Immature natural killer cell (primary cell): ENCODE measurements around the gene CADPS. TPM values are rescaled to one million over a fixed set of nuclear protein-coding genes. Genes with fewer than 3 reads are reported as not detected.

Source experiments
- DNase-seq, 3 donors: peaks; one replicate each; pipeline ENCODE4 v3.0.0; 2022; ENCODE audit warnings: mixed read lengths in 1 of 3
- H3K27ac Mint-ChIP-seq, 6 donors: one replicate each; pipeline ENCODE4 v1.8.0; 2020; ENCODE audit warnings: mixed read lengths in 6 of 6, mild to moderate bottlenecking in 5 of 6, inconsistent platforms in 4 of 6, moderate library complexity in 3 of 6
- H3K27me3 Mint-ChIP-seq, 3 donors: one replicate each; pipeline ENCODE4 v1.8.0; 2020 to 2021; ENCODE audit warnings: low read depth in 3 of 3, mild to moderate bottlenecking in 3 of 3, mixed read lengths in 3 of 3, moderate library complexity in 3 of 3, inconsistent platforms in 1 of 3
- H3K36me3 Mint-ChIP-seq, 3 donors: one replicate each; pipeline ENCODE4 v1.8.0; 2020; ENCODE audit warnings: mixed read lengths in 3 of 3, inconsistent platforms in 2 of 3, mild to moderate bottlenecking in 2 of 3
- H3K4me1 Mint-ChIP-seq, 2 donors: one replicate each; pipeline ENCODE4 v1.8.0; 2020; ENCODE audit warnings: inconsistent platforms in 2 of 2, mild to moderate bottlenecking in 2 of 2, mixed read lengths in 2 of 2, moderate library complexity in 1 of 2
- H3K4me3 Mint-ChIP-seq, 5 donors: one replicate each; pipeline ENCODE4 v1.8.0; 2020; ENCODE audit warnings: mild to moderate bottlenecking in 5 of 5, mixed read lengths in 5 of 5, inconsistent platforms in 3 of 5, moderate library complexity in 3 of 5
- H3K9me3 Mint-ChIP-seq, 6 donors: one replicate each; pipeline ENCODE4 v1.8.0; 2020; ENCODE audit warnings: mild to moderate bottlenecking in 6 of 6, mixed read lengths in 6 of 6, inconsistent platforms in 4 of 6, moderate library complexity in 3 of 6
- polyA plus RNA-seq, 3 donors: library from polyadenylated mRNA; unstranded; fragments of 300-500 nt; fragmentation: Illumina TruSeq; gene quantifications; one replicate each; pipeline ENCODE4 v1.2.3, GENCODE V29; 2021

The CADPS gene
- polyA plus RNA-seq, 3 donors from 2014 or later = not detected

DNA sequence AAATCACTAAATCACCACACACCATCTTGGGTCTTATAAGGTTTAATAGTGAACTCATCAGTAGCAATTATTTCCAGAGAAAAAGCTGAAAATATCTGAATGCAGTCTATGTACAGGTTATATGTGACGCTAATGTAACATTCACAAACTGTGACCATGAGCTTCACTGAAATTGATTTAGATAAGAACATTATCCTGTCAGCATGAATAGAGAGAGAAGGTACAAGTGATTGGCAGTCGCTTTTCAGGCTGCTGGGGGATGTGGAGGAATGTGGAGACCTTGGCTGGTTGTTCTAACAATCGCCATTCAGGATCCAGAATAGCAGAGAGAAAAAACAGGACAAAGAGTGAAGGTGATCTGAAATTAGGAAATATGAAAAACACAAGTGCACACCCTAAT is 98.1 kb downstream of the CADPS start:
- H3K9me3 Mint-ChIP-seq = peaks cover 0 to 17% (median 6%) of the 10 kb centered on the region in 6 donors

DNA sequence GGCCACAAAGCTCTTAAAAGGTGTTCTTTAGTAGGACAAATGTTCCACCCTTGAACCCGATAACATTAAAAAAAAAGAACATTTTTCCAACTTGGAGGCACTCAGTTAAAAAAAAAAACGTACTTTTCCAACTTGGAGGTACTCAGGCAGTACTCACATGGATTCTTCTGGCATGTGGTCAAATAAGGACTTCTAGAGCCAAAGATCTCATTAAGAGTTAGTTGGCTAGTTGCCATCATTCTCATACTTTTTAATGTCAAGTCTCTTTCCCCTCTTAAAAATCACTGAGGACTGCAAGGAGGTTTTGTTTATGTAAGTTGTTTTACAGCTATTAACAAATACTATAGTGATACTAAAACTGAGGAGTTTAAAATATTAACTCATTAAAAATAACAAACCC is 101.0 kb downstream of the CADPS start:
- Mint-ChIP-seq H3K27ac (no peak overlapping the region), H3K4me3 (no peak overlapping the region), H3K27me3 (no peaks in the 10 kb centered on the region), H3K9me3 (peaks cover 2 to 14% (median 7%) of the 10 kb centered on the region in 6 donors), H3K36me3 (no peaks in the 10 kb centered on the region), H3K4me1 (no peaks in the 10 kb centered on the region)
- no peak for DNase-seq

More for the DNA sequence above, 98.1 kb downstream of the CADPS start:
- DNase-seq = no peak
- H3K27me3 Mint-ChIP-seq = no peaks in the 10 kb centered on the region
- no peaks in the 10 kb centered on the region for H3K4me1 Mint-ChIP-seq
- no peak overlapping the region for H3K27ac Mint-ChIP-seq
- H3K4me3 Mint-ChIP-seq = no peak overlapping the region
- no peaks in the 10 kb centered on the region for H3K36me3 Mint-ChIP-seq

DNA sequence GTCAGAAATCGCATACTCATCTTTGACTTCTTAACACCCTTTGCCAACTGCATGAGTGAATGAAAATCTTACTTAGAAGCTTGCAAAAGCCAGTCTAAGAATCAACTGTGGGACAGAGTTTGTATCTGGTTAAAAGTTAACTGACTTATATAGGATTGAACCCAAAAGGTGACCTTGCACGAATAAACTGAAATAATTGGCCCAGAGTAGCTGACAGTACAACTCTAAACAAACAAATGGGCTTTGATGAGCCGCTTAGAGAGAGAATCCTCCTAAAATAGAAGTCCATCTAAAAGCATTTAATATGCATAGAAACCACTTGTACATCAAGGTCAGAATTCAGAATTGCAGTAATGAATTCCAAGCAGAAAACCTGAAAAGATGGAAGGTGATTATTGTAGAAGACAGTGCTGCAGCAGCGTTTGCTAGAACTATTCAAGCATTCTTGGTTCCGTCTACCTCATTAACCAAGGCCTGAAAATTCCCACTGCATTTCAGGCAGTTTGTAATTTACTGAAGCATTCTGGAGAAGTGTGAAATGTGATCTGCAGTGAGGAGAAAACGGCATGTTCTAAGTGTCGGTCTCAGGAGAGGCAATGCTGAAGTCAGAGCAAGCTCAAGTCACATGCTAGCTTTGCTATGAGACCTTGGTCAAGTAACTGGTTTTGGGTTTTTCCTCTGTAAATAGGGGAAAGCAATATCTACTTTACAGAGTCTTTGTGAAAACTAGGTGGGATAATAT is 103.7 kb downstream of the CADPS start:
- DNase-seq = no peak
- H3K4me1 Mint-ChIP-seq = no peaks in the 10 kb centered on the region
- H3K9me3 Mint-ChIP-seq = peaks cover 2 to 12% (median 7%) of the 10 kb centered on the region in 6 donors
- H3K27ac Mint-ChIP-seq = no peak overlapping the region
- no peaks in the 10 kb centered on the region for H3K36me3 Mint-ChIP-seq
- H3K4me3 Mint-ChIP-seq = no peak overlapping the region
- H3K27me3 Mint-ChIP-seq = peaks cover 0 to 1% (median 0%) of the 10 kb centered on the region in 3 donors

DNA sequence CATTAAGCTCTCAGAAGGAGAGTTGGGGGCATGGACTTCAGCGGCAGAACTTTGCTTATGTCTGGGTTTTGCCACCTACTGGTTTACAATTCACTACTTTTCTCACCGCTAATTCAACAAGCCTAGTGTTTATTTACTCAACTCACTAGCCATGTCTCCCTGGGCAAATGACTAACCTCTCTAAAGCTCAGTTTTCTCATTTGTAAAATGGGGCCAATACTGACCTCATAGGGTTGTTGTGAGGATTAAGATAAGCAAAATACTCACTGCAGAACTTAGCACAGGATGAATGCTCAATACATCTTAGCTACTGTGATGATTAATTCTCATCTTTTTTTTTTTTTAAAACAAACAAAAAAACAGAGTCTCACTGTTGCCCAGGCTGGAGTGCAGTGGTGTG is 106.3 kb downstream of the CADPS start:
- H3K27ac Mint-ChIP-seq = no peak overlapping the region
- H3K4me1 Mint-ChIP-seq = no peaks in the 10 kb centered on the region
- peaks cover 0 to 1% (median 0%) of the 10 kb centered on the region in 3 donors for H3K27me3 Mint-ChIP-seq
- peaks cover 0 to 10% (median 5%) of the 10 kb centered on the region in 6 donors for H3K9me3 Mint-ChIP-seq
- DNase-seq = no peak
- no peak overlapping the region for H3K4me3 Mint-ChIP-seq
- H3K36me3 Mint-ChIP-seq = no peaks in the 10 kb centered on the region

DNA sequence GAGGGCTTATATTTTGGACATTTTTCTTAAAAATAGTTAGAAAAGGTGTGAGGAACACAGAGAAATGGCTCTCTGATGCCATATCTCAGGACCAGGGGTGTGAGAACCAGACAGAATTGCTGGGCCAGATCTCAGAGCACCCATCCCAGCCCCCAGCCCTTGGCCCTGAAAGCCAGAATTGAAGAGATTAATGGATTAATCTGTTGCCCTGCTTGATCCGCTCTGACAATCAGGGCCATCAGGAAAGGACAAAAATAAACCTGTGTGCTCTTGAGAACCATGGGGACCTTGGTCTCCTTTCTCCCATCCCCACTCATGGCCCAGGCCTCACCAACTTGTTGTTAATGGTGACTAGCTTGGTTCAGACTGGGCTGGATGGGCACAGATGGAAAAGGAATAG is 113.5 kb downstream of the CADPS start:
- no peak overlapping the region for H3K4me3 Mint-ChIP-seq
- no peak overlapping the region for H3K27ac Mint-ChIP-seq
- H3K27me3 Mint-ChIP-seq = no peaks in the 10 kb centered on the region
- H3K9me3 Mint-ChIP-seq = peaks cover 2 to 8% (median 6%) of the 10 kb centered on the region in 6 donors
- H3K4me1 Mint-ChIP-seq = no peaks in the 10 kb centered on the region
- no peaks in the 10 kb centered on the region for H3K36me3 Mint-ChIP-seq
- no peak for DNase-seq

DNA sequence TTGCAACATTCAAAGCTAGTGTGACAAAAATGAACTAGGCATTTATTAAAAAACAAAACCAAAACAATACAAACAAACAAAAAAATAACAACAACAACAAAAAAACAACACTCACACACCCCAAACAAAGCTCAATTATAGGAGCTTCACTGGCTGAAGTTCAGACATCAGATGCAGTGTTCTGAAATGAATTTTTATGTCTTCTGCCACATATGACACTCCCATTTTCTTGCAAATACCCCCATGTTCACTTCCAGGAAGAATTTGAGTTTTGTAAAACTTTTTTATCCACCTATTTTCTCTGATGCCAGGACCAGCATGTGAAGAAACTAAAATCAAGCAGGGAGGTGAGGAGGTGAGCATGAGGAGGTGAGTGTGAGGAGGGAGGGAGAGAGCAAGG is 113.9 kb downstream of the CADPS start:
- Mint-ChIP-seq H3K27ac (no peak overlapping the region), H3K36me3 (no peaks in the 10 kb centered on the region), H3K4me1 (no peaks in the 10 kb centered on the region)

DNA sequence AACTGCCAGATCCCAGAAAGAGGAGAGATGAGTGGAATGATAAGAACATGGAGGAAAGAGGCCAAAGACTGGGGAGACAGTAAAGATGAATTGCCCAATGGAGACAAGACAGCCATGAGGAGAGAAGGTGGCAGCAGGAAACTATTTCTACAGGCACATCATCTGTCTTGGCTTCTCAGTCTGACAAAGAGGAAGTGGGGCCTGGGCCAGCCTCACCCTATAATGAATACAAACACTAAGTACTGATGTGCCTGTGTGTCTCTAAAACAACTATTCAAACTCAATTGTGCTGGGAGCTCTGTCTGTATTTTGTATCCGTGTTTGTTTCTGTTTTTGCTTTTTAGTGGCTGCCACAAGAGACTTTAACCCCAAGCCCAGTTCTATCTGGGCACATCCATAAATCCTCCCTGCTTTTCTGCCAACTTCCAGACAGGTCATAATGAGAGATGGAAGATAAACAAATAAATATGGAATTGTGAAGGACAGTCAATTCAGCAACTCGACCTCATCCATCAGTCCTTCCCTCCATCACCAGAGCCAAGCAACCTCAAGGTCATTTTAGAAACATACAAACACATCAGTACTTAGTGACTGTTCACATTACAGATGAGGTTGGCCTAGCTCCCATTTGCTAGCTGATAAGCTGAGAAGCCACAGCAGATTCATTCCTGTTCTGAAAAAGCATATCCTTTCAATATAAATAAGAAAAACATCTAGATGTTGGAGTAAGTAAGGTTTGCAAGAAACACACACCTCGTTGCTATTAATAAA is 116.7 kb downstream of the CADPS start:
- Mint-ChIP-seq H3K27me3 (peaks cover 0 to 2% (median 0%) of the 10 kb centered on the region in 3 donors), H3K4me1 (no peaks in the 10 kb centered on the region), H3K36me3 (no peaks in the 10 kb centered on the region), H3K9me3 (peaks cover 2 to 17% (median 7%) of the 10 kb centered on the region in 6 donors), H3K27ac (no peak overlapping the region), H3K4me3 (no peak overlapping the region)
- no peak for DNase-seq

More for the DNA sequence above, 113.9 kb downstream of the CADPS start:
- Mint-ChIP-seq H3K9me3 (peaks cover 2 to 12% (median 6%) of the 10 kb centered on the region in 6 donors), H3K4me3 (no peak overlapping the region), H3K27me3 (peaks cover 0 to 2% (median 0%) of the 10 kb centered on the region in 3 donors)
- DNase-seq = no peak

DNA sequence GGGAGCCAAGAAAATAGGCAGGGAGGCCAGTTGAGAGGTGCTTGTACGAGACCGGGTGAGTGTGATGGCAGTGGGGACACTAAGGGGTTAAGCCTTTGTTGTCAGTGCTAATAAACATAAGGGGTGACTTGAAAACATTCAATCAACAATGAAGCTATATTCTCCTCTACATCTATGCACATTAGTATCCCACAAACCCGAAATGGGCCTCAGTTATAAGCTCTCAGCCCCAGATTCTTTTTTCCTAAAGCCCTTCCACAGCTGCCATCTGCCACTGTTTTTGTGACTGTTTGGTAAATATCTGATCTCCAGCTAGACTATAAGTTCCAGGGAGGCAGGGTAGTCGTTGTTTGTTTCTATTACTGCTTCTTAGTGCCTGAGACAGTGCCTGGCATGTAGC is 118.2 kb downstream of the CADPS start:
- Mint-ChIP-seq H3K27ac (no peak overlapping the region), H3K36me3 (no peaks in the 10 kb centered on the region), H3K27me3 (peaks cover 0 to 2% (median 0%) of the 10 kb centered on the region in 3 donors), H3K4me3 (no peak overlapping the region), H3K9me3 (peaks cover 1 to 17% (median 6%) of the 10 kb centered on the region in 6 donors), H3K4me1 (no peaks in the 10 kb centered on the region)
- no peak for DNase-seq

DNA sequence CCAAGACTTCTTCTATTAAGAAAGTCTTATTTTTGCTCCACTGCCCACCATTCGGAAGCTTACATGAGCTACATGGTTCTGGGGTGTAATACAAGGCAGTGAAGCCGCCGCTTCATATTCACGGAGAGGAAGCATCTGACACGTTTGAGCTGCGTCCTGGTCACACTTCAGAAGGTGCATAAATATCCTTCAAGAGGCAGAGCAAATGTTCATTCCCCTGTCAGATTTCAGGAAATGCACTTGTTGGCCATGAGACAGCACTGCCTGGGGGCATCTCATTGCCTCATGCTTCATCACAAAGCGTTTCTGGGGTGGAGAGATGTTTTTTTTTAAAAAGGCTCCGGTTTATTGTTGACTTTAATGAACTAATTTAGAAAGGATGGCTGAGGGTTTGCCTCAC is 119.9 kb downstream of the CADPS start:
- Mint-ChIP-seq H3K27me3 (peaks cover 0 to 2% (median 0%) of the 10 kb centered on the region in 3 donors), H3K4me1 (no peaks in the 10 kb centered on the region), H3K27ac (no peak overlapping the region), H3K9me3 (peaks cover 0 to 12% (median 4%) of the 10 kb centered on the region in 6 donors), H3K36me3 (no peaks in the 10 kb centered on the region), H3K4me3 (no peak overlapping the region)
- no peak for DNase-seq

DNA sequence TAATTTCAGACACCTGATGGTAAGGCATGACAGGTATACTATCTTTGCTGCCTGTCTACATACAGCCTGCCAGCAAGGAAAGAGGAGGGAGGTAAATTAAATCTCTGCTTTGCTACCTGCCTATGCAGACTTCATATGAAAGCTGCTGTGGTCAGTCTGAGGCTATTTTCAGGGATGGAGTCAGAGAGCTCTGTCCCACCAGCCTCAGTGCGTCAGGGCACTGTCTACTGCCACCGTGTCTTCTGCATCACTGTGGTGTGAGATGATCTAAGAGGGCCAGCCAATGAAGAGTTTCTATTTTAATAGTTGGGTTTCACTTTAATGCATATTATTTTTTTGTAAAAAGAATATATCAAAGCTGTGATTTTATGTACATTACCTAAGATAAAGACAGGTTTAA is 125.6 kb downstream of the CADPS start:
- Mint-ChIP-seq H3K27me3 (peaks cover 0 to 1% (median 0%) of the 10 kb centered on the region in 3 donors), H3K4me3 (no peak overlapping the region), H3K4me1 (no peaks in the 10 kb centered on the region), H3K36me3 (no peaks in the 10 kb centered on the region), H3K9me3 (peaks cover 1 to 15% (median 6%) of the 10 kb centered on the region in 6 donors), H3K27ac (no peak overlapping the region)
- DNase-seq = no peak

DNA sequence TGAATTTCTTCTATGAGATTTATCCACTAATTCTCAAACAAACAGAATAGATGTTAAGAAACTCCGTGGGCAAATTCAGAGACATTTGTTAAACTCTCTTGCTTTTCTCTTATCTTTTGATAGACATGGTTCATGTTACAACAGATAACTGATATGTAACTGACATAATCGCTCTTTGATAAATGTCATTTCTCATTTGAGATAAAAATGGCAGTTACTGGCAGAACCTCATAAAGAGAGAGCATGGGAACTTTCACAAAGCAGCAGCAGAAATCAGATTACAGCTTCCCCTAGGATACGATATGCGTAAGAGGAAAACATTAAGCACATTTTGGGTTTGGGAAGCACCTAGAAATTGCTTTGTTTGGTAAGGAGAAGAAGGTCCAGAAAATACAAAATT is 126.1 kb downstream of the CADPS start:
- no peak overlapping the region for H3K4me3 Mint-ChIP-seq
- no peak overlapping the region for H3K27ac Mint-ChIP-seq
- no peaks in the 10 kb centered on the region for H3K4me1 Mint-ChIP-seq
- no peaks in the 10 kb centered on the region for H3K36me3 Mint-ChIP-seq
- no peak for DNase-seq
- H3K27me3 Mint-ChIP-seq = peaks cover 0 to 1% (median 0%) of the 10 kb centered on the region in 3 donors
- H3K9me3 Mint-ChIP-seq = peaks cover 1 to 15% (median 6%) of the 10 kb centered on the region in 6 donors

DNA sequence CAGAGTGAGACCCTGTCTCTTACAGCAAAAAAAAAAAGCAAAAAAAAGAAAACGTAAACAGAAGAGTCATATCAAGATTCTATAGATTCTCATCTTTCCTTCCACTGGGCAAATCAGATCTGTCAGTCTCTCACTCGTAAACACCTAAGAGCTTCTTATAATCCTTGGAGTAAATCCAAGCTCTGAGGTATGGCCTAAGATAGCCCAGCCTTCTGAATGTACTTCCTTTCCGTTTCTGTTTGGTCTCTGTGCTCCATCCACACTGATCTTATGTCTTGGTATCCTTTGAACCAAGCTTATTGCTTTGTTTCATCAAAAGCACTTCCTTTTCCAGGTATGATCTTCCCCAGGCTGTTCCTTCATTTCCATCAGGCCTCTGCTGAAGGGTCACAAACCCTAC is 137.8 kb downstream of the CADPS start:
- Mint-ChIP-seq H3K9me3 (peaks cover 1 to 19% (median 6%) of the 10 kb centered on the region in 6 donors), H3K27me3 (no peaks in the 10 kb centered on the region), H3K27ac (no peak overlapping the region), H3K36me3 (no peaks in the 10 kb centered on the region), H3K4me3 (no peak overlapping the region), H3K4me1 (no peaks in the 10 kb centered on the region)
- no peak for DNase-seq

DNA sequence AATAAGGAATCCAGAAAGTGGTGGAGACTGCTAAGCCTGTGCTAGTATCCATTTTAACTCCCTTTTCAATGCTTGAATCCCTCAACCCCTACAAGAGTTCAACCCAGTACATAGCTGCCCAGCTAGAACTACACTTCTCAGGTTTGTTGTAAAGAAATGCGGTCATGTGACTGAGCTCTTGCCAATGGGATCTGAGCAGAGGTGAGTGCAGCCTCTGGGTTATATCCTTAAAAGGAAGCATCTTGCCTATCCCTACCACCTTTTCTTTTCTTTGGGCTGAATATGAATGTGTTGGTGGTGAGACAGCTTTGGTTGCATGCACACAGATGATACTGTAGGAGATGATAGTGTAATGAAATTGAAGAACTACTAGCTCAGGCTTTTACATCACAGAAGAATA is 139.7 kb downstream of the CADPS start:
- Mint-ChIP-seq H3K9me3 (peaks cover 0 to 19% (median 6%) of the 10 kb centered on the region in 6 donors), H3K27me3 (no peaks in the 10 kb centered on the region), H3K4me1 (no peaks in the 10 kb centered on the region), H3K4me3 (no peak overlapping the region), H3K36me3 (no peaks in the 10 kb centered on the region), H3K27ac (no peak overlapping the region)
- DNase-seq = no peak

DNA sequence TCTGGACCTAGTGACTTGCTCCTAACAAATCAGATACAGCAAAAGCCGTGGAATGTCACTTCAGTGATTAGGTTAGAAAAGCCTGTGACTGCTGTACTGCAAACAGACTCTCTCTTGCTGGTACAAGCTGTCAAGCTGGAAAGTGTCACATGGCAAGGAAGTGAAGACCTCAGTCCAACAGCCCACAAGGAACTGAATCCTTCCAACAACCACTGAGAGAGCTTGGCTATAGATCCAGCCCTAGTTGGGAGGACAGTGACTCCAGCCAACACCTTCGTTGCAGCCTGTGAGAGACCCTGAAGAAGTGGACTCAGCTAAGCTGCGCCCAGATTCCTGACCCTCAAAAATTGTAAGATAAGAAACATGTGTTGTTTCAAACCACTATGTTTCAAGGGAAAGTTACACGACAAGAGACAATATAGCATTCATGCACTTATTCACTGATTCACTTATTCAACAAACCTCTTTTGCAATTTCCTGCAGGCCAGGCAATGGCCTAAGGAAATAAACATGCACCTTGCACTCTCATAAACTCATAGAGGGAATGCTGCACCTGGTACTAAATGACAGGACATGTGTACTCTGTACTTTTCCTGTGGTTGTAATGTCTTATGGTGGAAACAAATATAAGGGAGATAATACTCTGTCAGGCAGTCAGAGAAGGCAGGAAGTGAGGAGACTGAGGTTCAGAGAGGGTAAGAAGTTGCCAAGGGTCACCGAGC is 142.9 kb downstream of the CADPS start:
- peaks cover 0 to 13% (median 0%) of the 10 kb centered on the region in 6 donors for H3K9me3 Mint-ChIP-seq
- no peaks in the 10 kb centered on the region for H3K27me3 Mint-ChIP-seq
- H3K4me1 Mint-ChIP-seq = no peaks in the 10 kb centered on the region
- DNase-seq = no peak
- no peak overlapping the region for H3K4me3 Mint-ChIP-seq
- H3K27ac Mint-ChIP-seq = no peak overlapping the region
- no peaks in the 10 kb centered on the region for H3K36me3 Mint-ChIP-seq
